ENCODE data around the gene FNBP1.

- no peak for TF ChIP-seq CTCF (IDR thresholded peaks at IDR 0.05; ENCODE audit: insufficient read depth, low read length, poor library complexity, severe bottlenecking)
- no peak for TF ChIP-seq EZH2phosphoT487 (conservative IDR thresholded peaks at IDR 0.05; ENCODE audit: low read length)
These were observed 96.6 kb downstream of the FNBP1 start for GRCh38 chr9:129946246-129946995.
